ENCODE measurements around the gene BANP. TPM values are rescaled to one million over a fixed set of nuclear protein-coding genes. Genes with fewer than 3 reads are reported as not detected.

BANP gene
- total and polyA plus RNA-seq, 2 of the 8 experiments (the other 6 are each of a cell fraction or from before 2014, with no cell fraction given), result 25.8 to 39.8 TPM

GRCh38 chr16:88013766-88014251 lies 62.6 kb downstream of the BANP start:
- H4K5ac ChIP-seq (ENCODE audit: insufficient read length, low read depth, low read length), result no peak overlapping the region
- no peak overlapping the region for H3K4ac ChIP-seq (replicated peaks; ENCODE audit: insufficient read length, low read depth, low read length)
- no peak overlapping the region for H3K4me2 ChIP-seq (ENCODE audit: insufficient read depth in 1 of 2, low read depth in 2 of 2, low read length in 2 of 2)
- no peak overlapping the region for H2AFZ ChIP-seq (ENCODE audit: low read length)
- no peak overlapping the region; the same call in 1 of the 2 replicates for H3K27ac ChIP-seq (ENCODE audit: low read depth, low read length)
- H2BK15ac ChIP-seq (ENCODE audit: low read length), result no peak overlapping the region
- 0 out of 2 replicates have a peak overlapping the region, but pooled peaks have one; percentile 54 for H2BK5ac ChIP-seq (ENCODE audit: low read depth, low read length)
- TF ChIP-seq BACH1 (IDR thresholded peaks at IDR 0.05; ENCODE audit: low read length) (no peak), KDM1A (IDR thresholded peaks at IDR 0.05; ENCODE audit: borderline replicate concordance, low read length) (no peak), CEBPB (IDR thresholded peaks at IDR 0.05; ENCODE audit: low read depth, low read length) (no peak), NANOG (IDR thresholded peaks at IDR 0.05; ENCODE audit: insufficient read depth, low read depth, low read length, poor library complexity, severe bottlenecking) (no peak), GTF2F1 (IDR thresholded peaks at IDR 0.05; ENCODE audit: borderline replicate concordance, low read depth, low read length) (no peak), CTBP2 (IDR thresholded peaks at IDR 0.05; ENCODE audit: borderline replicate concordance, insufficient read depth, insufficient read length, low read length) (no peak), TAF1 (IDR thresholded peaks at IDR 0.05; ENCODE audit: low read depth, low read length) (no peak), ATF3 (IDR thresholded peaks at IDR 0.05; ENCODE audit: insufficient read depth, low read depth, low read length) (no peak), SP4 (IDR thresholded peaks at IDR 0.05; ENCODE audit: low read length) (no peak)
- 94% methylated on average over 8 of the region's 8 CpGs; no CpG with 5 or more reads in 1 of the 2 experiments for WGBS, 2 experiments (ENCODE audit: extremely low coverage in 1 of 2, insufficient coverage in 1 of 2, insufficient read length in 1 of 2, insufficient replicate concordance in 2 of 2, low coverage in 1 of 2, low lambda C conversion rate in 2 of 2, missing lambda C conversion rate in 1 of 2)
- ChIA-PET POLR2A (ENCODE audit: partially characterized antibody) (no interaction called here), CTCF (ENCODE audit: partially characterized antibody) (interaction anchor here (0.6 to 2.1 kb wide), 4 partner anchors 9 to 477 kb away, joined by 3 to 4 read pairs (median 3); no protein-coding TSS in a partner anchor)
- no peak overlapping the region for H3K18ac ChIP-seq (ENCODE audit: extremely low read depth, low read length)
- H3K27me3 ChIP-seq (replicated peaks in 1 of 4; ENCODE audit: control insufficient read depth in 3 of 4, extremely low read depth in 1 of 4, insufficient read depth in 3 of 4, low read length in 3 of 4), result no peaks in the 10 kb centered on the region
- no peak overlapping the region for H2BK12ac ChIP-seq (ENCODE audit: low read depth, low read length)
- no peak overlapping the region for H3K14ac ChIP-seq (ENCODE audit: insufficient read length)
- 0 out of 2 replicates have a peak, but pooled peaks cover 7% of the 10 kb centered on the region for H3K79me1 ChIP-seq (ENCODE audit: low read depth, low read length)
- no peaks in the 10 kb centered on the region; a peak in 1 of 4 replicates for H3K79me2 ChIP-seq (ENCODE audit: control insufficient read depth in 1 of 2, insufficient read depth in 2 of 2, low read length in 2 of 2)
- H2BK120ac ChIP-seq (replicated peaks; ENCODE audit: low read depth, low read length), result no peak overlapping the region
- no peak overlapping the region for H4K91ac ChIP-seq (replicated peaks; ENCODE audit: insufficient read length, low read length)
- H3K4me3 ChIP-seq (ENCODE audit: extremely low read depth in 1 of 4, insufficient read depth in 2 of 4, low read depth in 3 of 4, low read length in 4 of 4), result no peak overlapping the region
- H3K23me2 ChIP-seq (ENCODE audit: low read depth, low read length), result no peaks in the 10 kb centered on the region
- peaks cover 0 to 10% (median 3%) of the 10 kb centered on the region in 4 experiments; a peak in 5 of 7 replicates for H3K4me1 ChIP-seq (replicated peaks in 1 of 4; ENCODE audit: control insufficient read depth in 3 of 4, insufficient read depth in 4 of 4, low read length in 3 of 4)
- H2AK5ac ChIP-seq (ENCODE audit: low read depth, low read length), result no peak overlapping the region
- H4K8ac ChIP-seq (ENCODE audit: extremely low read depth, insufficient read depth, low read length), result no peak overlapping the region
- H3K9me3 ChIP-seq (ENCODE audit: insufficient read depth in 2 of 2, low read depth in 1 of 2, low read length in 1 of 2), result peaks cover 0 to 8% of the 10 kb centered on the region in 2 experiments; a peak in 2 of 4 replicates
- DNase-seq (ENCODE audit: low read depth in 1 of 2, low spot score in 2 of 2) (no peak), FAIRE-seq (no peak)
- H2BK20ac ChIP-seq (ENCODE audit: low read length), result no peak overlapping the region
- H3K36me3 ChIP-seq (ENCODE audit: control insufficient read depth in 2 of 4, insufficient read depth in 4 of 4, low read length in 3 of 4), result peaks cover 0 to 6% (median 2%) of the 10 kb centered on the region in 4 experiments; a peak in 5 of 8 replicates
- H3K9ac ChIP-seq (replicated peaks in 1 of 4; ENCODE audit: extremely low read depth in 1 of 4, low read depth in 3 of 4, low read length in 3 of 4), result no peak overlapping the region
- H3K56ac ChIP-seq (replicated peaks; ENCODE audit: insufficient read length, low read depth, low read length), result no peak overlapping the region
- no peak overlapping the region for H3K23ac ChIP-seq (ENCODE audit: insufficient read length)
- H4K20me1 ChIP-seq (replicated peaks in 1 of 2; ENCODE audit: control insufficient read depth in 1 of 2, insufficient read depth in 2 of 2, low read length in 2 of 2), result no peaks in the 10 kb centered on the region
